HG03159 (cell line): ENCODE measurements around the gene MAT2A.
"Not testable (repeated sequence)": the region's sequence is repeated elsewhere in the genome, so short reads cannot be mapped to it uniquely, and the experiment has no call there.

Experiments
- ATAC-seq: cut with Tn5 transposase; IDR thresholded peaks from one replicate; pipeline ENCODE4 v1.9.1; 2021; ENCODE audit warnings: mild to moderate bottlenecking, moderate library complexity; ENCODE audit not compliant: unreplicated experiment

MAT2A gene

DNA sequence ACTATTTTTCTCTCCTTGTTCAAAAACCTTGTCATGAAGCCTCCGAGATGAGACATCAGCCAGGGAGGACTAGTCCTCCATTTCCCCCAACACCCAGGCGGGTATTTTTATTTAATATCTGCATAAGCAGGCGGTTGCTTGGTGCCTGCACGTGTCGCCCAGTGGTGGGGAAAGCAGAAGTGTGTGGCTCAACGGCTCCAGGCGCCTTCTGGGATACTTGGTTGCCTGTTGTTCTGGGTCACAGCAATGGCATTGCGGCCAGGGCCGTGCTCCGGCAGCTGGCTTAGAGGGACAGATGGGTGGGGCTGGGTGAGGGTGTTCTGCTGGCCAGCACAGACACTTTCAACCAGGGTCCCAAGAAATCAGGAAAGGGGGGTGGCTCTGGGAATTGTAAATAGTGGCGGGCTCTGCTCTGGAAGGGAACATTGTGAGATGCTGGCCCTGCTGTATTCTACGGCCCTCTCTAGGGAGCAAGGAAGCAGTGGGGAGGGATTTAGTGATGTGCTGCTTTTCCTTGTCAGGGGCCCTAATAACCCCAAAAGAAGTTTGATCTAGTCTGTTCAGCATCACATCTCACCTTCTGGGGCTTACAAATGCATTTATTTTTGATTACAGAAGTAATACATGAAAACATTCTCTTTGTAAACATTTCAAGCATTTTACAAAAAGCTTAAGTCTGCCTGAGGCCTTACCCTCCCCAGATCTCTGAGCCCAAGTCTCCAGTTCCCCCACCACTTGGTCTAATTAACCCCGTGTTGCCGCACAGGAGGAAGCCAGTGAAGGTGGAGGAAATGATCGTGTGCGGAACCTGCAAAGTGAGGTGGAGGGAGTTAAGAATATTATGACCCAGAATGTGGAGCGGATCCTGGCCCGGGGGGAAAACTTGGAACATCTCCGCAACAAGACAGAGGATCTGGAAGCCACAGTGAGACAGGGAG is 39.5 kb downstream of the MAT2A start:
- peak; percentile 40 for ATAC-seq

DNA sequence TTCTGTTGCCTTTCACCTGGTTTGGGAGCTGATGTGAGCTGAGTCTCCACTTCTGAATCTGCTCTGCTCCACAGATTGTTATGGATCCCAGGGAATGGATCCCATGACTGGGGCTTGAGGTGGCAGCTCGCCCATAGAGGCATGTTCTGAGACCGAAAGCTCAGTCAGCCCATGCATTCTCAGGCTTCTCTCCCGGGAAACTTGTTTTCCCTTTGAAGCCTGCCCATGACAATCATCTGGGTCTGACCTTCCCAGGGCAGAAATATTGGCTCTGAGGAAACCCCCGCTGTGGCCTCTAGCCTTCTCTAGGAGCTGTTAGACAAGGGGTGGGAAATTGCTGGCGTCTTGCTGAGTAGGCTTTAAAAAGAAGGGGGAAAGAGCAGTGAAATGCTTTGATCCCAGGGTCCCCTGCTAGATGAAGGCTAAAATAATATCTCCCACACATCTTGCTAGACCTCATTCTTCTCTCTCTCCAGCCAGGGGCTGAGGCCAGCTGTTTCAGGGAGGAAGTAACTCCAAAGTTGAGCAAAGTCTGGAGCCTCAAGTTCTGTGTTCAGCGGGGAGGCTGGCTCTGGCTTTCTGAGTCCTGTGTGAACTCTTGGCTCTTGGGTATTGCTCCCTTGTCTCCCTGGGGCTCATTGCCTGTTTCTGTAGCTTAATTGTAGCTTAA is 40.4 kb downstream of the MAT2A start:
- ATAC-seq, result no peak

DNA sequence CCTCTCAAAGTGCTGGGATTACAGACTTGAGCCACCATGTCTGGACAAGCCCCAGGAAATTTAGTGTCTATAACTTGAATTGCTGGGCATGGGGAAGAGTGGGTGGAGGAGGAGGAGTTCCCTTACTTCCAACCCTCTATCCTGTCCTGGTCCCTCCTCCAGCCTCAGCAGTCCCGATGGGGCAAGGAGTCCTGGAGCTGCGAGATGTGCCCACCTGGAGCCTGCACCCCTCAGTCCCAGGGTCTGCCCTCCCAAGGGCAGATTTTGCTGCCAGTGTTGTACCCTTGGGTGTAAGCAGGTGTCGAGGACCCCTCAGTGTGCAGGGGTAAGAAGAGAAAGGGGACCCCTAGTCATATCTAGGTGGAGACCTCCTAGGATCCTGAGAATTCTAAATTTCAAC is 41.2 kb downstream of the MAT2A start:
- ATAC-seq, result no peak

DNA sequence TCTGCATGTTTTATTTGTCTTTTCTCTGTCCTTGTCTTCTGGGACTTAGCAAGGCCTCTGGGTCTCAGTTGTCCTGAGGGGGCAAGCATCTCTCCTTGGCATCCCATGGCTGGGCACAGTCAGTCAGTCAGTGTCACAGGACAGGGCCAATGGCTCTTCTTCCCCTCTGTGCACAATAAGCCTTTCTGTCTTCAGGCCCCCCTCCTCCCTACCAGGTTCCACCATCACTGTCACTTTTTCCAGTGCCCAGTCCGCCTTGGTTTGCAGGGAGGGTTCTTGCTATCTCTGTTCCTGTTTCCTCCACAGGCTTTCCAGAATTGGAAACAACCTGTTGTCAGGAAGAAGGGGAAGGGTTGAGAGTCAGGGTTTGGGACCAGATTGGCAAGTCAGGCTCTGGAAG is 43.5 kb downstream of the MAT2A start:
- no peak for ATAC-seq

DNA sequence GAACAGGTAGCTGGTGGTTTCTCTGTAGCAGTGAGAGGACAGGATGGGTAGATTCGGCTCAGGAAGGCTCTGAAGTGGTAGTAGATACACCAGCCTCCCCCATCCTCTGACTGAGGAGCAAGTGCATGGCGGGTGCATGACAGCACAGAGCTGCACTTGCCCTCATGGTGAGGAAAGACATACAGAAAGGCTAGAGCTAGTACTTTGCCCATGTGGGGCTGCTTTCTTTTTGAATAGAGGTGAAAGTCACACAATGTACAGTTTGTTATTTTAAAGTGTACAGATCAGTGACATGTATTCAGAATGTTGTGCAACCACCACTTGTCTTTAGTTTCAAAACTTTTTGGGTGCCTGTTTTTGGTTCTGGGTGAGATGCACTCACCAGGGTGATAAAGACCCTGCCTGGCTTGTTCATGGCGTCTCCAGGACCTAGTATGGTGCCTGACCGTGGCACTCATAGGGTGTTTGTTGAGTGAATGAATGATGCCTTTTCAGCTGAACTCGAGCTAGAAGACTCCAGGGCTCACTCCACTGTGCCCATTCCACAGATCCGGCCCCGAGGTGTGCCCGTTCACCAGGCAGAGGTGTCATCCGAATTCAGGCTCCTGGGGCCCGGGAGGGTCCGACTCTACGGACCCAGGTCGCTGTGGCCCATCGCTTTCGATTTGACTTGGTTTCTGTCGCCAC is 44.8 kb downstream of the MAT2A start:
- ATAC-seq, result peak; percentile 2

DNA sequence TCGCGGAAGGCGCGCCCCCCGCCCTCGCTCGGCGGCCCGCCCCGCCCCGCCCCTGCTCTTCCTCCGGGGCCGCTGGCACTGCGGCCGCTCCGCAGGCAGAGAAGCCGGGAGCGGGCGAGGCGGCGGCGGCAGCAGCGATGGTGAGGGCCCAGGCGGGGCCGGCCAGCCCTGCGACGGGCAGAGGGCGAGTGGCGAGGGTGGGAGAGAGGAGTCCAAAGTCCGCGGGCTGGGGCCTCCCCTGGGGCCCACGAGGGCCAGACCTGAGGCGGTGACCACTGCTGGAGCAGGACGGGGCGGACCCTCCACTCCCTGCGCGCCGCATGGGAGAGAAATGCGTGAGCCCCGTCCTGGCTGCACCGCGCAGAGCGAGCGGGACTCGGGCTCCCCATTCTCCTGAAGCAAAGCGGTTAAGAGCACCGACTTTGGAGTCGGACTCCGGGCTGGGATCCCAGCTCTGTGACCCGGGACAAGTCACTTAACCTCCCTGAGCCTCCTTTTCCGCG is 45.4 kb downstream of the MAT2A start, which contains the start of gene VAMP5:
VAMP5 (plus strand) TSS at position 78 of the 503 bp plus-strand sequence; CDS start at position 138, 60 bp downstream.
- ATAC-seq, result peak; percentile 52

DNA sequence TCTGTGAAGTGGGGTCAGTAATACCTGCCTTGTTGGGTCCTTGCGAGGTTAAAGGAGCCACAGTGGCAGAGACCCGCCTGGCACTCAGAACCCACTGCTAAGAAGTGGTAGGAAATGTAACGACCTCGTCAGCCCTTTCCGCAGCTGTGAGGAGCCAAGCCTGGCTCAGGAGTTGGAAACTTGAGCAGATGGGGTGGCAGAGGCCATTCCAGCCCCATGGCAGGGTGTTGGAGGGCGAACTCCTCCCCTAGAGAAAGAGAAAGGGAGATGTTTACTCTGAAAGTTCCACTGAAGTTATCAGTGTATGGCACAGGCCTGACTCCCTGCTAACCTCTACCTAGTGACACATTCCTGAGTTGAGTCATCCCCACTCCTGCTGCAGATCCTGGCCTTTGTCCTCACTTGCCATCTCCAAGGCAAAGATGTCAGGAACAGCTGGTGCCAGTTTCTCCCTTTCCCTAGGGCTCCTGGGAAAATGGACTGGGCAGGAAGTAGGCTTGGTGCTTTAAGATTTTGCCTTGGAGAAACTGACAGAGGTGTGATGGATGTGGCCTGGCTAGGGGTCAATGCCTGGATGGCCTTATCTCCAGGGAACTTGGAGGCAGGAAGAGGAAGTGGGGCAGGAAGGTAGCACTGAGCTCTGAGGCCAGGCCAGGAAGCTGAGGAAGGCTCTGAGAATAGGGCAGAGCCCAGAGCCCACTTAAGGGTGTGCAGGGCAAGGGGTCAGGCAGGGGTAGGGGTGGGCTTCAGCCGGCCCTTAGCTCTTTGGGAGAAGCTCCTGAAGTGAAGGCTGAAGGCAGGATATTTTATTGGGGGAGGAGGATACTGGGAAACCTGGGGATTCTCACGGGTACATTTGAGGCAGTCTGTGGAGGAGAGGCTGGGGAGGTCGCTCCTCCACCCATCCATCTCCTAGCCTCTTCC is 46.2 kb downstream of the MAT2A start:
- no peak for ATAC-seq

DNA sequence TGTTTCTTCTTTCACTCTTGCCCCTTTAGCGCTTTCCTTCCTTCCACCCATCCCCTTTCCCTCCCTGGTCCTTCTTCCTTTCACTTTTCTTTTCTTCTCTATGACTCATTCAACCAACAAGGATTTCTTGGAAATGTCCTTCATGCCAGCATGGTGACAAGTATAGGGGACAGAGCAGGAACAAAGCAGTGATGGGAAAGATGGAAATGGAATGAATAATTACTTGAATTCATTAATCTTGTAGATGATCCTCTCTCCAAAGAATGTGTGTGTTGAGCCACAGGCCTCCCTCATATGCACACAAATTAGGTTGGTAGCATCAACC is 46.8 kb downstream of the MAT2A start:
- ATAC-seq, result no peak

DNA sequence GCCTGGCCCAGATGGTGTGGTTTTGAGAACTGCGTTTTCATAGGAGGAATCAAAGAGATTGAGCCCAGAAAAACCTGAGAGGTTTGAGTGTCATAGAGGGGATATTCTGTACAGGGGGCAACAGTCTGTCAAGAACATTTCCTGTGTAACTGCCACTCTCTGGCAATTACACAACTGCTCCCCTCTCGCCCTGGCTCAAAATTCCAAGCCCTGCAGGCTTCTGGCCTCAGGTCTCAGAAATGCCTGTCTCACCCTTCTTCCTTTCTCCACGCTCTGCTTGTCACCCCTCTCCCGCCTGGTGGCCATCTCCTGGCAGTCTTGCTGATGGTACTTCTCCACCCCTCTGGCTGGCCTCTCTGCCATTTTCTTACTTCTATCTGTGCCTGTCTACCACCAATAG is 49.3 kb downstream of the MAT2A start:
- ATAC-seq, result no peak

DNA sequence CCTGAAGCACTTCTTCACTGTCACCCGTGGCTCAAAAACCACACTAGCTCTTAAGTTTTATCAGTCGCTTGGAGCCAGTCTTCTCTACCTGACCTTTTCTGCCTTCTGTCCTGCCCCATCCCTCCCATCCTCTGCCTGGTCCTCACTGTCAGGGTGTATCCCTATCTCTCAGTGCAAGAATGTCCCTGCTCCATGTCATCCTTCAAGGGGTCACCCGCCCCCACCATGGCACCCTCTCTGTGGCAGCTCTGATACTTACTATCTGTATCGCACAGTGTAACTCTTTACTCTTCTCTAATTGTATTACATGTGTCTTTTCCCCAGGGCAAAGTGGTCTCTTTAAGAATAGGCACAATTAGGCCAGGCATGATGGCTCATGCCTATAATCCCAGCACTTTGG is 49.7 kb downstream of the MAT2A start:
- no peak for ATAC-seq

DNA sequence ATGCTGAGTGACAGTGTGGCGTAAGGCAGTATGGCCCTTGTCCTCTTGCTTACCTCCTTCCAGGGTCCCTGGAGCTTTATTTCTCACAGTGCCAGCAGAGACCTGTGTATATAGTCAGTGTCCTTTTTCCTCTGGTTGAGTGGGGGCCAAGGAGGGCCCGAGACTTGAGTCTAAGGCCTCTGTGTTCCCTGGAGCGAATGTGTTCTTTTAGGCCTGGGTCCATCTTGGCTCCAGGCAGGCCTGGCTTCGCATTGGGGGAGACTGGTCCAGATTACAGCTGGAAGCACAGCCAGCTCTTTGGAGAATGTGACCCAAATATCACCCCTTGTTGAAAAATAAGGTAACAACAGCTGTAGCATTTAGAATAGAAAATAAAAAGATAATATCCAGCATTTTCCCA is 50.2 kb downstream of the MAT2A start:
- no peak for ATAC-seq

DNA sequence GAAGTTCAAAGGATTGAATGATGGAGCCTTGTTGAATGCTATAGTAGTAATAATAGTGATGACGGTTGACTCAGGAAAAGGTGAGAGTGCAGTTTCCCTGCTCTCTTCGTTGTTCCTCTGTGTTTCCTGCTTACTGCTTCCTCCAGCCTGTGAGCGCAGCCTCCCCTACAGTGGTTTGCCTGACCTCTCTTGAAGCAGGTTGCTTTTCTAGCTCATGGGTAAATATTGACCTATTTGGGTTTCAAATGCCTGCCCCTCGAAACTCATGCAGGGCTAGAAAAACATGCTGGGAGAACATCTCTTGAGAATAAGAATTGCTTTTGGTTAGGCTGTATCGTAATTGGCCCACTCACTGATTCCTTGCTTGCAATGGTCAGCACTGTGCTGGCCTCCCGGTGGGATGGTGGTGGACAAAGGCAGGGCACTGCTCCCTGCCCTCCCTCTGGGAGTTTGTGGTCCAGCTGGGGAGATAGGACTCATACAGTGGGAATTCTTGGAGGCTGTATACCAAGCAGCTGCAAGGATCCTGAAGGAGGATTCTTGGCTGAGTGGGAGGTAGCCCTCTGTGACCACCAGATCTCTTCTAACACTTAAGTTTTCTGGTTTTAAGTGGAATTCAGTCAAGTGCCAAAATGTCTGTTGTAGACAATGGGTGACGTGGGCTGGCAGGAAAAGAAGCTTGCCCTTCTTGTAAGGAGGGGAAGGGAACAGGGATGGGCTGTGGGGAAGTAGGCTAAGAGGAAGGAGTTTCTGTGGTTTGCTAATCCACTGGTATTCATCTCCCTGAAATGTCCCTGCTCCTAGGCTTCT is 51.2 kb downstream of the MAT2A start:
- no peak for ATAC-seq

DNA sequence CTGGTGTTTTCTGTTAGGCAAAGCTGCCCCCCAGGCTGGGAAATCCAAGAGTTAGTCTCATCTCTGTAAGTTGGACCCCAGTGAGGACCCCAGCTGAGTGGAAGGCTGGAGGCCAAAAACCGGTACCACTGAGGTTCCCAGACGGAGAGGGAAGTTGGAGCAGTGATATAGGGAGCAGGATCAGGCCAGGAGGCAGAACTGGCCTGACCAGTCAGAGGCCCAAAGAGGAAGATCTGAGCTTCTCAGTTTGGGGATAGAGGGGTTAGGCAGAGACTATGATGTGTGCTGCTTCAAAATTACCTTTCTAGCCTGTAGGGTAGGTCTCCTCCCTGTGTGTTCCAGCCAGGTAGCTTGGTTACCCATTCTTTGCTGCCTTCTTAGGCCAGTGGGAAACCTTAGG is 52.0 kb downstream of the MAT2A start:
- no peak for ATAC-seq

DNA sequence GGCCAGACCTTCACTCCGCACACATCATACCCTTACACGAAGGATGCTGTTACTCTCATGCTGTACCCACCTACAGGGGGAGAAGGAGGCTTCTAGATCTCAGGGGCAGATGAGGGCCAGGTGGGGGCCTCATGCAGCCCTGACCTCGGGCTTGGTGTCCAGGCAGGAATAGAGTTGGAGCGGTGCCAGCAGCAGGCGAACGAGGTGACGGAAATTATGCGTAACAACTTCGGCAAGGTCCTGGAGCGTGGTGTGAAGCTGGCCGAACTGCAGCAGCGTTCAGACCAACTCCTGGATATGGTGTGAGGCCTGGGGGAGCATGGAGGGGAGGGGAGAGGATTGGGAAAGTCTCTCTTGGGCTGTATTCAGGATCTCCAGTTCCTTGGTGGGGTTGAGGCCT is 52.6 kb downstream of the MAT2A start:
- no peak for ATAC-seq

DNA sequence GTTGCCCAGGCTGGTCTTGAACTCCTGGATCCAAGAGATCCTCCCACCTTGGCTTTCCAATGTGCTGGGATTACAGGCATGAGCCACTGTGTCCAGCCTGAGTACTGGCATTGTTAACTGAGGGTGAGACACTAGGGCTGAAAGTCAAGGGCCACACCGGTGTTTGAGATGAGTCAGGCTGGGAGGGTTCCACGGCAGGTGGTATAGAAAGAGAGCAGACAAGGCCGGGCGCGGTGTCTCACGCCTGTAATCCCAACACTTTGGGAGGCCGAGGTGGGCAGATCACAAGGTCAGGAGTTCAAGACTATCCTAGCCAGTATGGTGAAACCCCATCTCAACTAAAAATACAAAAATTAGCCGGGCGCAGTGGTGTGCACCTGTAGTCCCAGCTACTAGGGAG is 53.3 kb downstream of the MAT2A start:
- ATAC-seq, result not testable (repeated sequence)

DNA sequence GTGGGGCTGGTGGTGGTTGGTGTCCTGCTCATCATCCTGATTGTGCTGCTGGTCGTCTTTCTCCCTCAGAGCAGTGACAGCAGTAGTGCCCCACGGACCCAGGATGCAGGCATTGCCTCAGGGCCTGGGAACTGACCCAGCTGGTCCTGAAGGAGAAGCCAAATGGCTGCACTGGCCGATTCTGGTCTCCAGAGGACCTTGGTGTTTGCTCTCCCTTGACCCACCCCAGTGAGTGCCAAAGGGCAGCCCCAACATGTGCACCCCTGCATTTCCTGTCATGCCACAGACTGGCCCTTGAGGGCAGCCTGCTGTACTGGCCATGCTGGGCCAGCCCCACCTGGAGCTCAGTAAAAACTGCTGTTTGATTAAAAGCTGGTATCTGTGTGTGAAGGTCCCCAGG is 54.1 kb downstream of the MAT2A start:
- no peak for ATAC-seq
